ENCODE measurements around the gene RANGAP1.

GRCh38 chr22:41267958-41268357 lies 18.0 kb downstream of the RANGAP1 start:
- TF ChIP-seq CTCF (IDR thresholded peaks at IDR 0.05), result no peak
- no peak for TF ChIP-seq POLR2A (IDR thresholded peaks at IDR 0.05)
